NCI-H2107 treated with DMSO at 0.1 percent for 48 hours (cell line): ENCODE measurements around the gene FAM53A.
"Not testable (repeated sequence)": the region's sequence is repeated elsewhere in the genome, so short reads cannot be mapped to it uniquely, and the experiment has no call there.

Experiments used
- DNase-seq: peaks from one replicate; lab custom pipeline; 2025; ENCODE audit not compliant: unreplicated experiment; lab: John Stamatoyannopoulos, UW

Gene FAM53A

GRCh38 chr4:1686440-1687036 lies 2.4 kb upstream of the FAM53A start:
- DNase-seq = no peak

GRCh38 chr4:1685235-1686150 lies 1.4 kb upstream of the FAM53A start:
- no peak for DNase-seq

- no peak for DNase-seq
Observed at GRCh38 chr4:1684506-1685234, 557 bp upstream of the FAM53A start.

- DNase-seq = no peak
Observed at GRCh38 chr4:1683261-1683735, 815 bp downstream of the FAM53A start.

GRCh38 chr4:1682860-1683259 lies 1.3 kb downstream of the FAM53A start:
- no peak for DNase-seq

- DNase-seq = no peak
Observed at GRCh38 chr4:1678244-1678643, 5.9 kb downstream of the FAM53A start.

GRCh38 chr4:1676605-1677525 lies 7.2 kb downstream of the FAM53A start:
- no peak for DNase-seq

- DNase-seq = no peak
Observed at GRCh38 chr4:1675802-1676137, 8.3 kb downstream of the FAM53A start.

GRCh38 chr4:1675136-1675801 lies 8.8 kb downstream of the FAM53A start:
- DNase-seq = no peak

- DNase-seq = no peak
Observed at GRCh38 chr4:1674682-1675081, 9.4 kb downstream of the FAM53A start.

GRCh38 chr4:1673671-1674070 lies 10.4 kb downstream of the FAM53A start:
- DNase-seq = no peak

GRCh38 chr4:1671011-1671410 lies 13.1 kb downstream of the FAM53A start:
- not testable (repeated sequence) for DNase-seq

- DNase-seq = no peak
Observed at GRCh38 chr4:1670279-1670678, 13.8 kb downstream of the FAM53A start.

- no peak for DNase-seq
Observed at GRCh38 chr4:1669850-1670249, 14.3 kb downstream of the FAM53A start.

- no peak for DNase-seq
Observed at GRCh38 chr4:1669270-1669669, 14.8 kb downstream of the FAM53A start.

- DNase-seq = no peak
Observed at GRCh38 chr4:1668488-1668840, 15.6 kb downstream of the FAM53A start.

GRCh38 chr4:1667273-1667672 lies 16.8 kb downstream of the FAM53A start:
- DNase-seq = no peak

- DNase-seq = no peak
Observed at GRCh38 chr4:1666391-1666790, 17.7 kb downstream of the FAM53A start.

GRCh38 chr4:1664141-1664540 lies 20.0 kb downstream of the FAM53A start:
- DNase-seq = no peak

- no peak for DNase-seq
Observed at GRCh38 chr4:1663549-1663948, 20.6 kb downstream of the FAM53A start.
